ENCODE results near the gene BRINP3.

The BRINP3 gene

DNA sequence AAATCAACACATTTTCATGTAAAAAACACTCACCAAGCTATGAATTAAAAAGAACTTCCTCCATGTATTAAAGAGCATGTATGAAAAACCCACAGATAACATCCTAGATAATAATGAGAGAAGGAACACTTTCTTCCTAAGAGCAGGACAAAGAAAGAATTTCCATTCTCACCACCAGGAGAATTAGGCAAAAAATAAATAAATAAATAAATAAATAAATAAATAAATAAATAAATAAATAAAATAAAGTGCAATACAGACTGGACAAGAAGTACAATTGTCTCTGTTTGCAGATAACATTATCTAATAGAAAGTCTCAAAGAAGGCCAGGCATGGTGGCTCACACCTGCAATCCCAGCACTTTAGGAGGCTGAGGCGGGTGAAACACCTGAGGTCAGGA lies 218.2 kb downstream of the BRINP3 start:
- no peak for TF ChIP-seq ZFX (IDR thresholded peaks at IDR 0.05; ENCODE audit: borderline replicate concordance)
- TF ChIP-seq, protein P1, sequence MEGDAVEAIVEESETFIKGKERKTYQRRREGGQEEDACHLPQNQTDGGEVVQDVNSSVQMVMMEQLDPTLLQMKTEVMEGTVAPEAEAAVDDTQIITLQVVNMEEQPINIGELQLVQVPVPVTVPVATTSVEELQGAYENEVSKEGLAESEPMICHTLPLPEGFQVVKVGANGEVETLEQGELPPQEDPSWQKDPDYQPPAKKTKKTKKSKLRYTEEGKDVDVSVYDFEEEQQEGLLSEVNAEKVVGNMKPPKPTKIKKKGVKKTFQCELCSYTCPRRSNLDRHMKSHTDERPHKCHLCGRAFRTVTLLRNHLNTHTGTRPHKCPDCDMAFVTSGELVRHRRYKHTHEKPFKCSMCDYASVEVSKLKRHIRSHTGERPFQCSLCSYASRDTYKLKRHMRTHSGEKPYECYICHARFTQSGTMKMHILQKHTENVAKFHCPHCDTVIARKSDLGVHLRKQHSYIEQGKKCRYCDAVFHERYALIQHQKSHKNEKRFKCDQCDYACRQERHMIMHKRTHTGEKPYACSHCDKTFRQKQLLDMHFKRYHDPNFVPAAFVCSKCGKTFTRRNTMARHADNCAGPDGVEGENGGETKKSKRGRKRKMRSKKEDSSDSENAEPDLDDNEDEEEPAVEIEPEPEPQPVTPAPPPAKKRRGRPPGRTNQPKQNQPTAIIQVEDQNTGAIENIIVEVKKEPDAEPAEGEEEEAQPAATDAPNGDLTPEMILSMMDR (IDR thresholded peaks at IDR 0.05) = no peak
- no peak overlapping the region for H3K27ac ChIP-seq

DNA sequence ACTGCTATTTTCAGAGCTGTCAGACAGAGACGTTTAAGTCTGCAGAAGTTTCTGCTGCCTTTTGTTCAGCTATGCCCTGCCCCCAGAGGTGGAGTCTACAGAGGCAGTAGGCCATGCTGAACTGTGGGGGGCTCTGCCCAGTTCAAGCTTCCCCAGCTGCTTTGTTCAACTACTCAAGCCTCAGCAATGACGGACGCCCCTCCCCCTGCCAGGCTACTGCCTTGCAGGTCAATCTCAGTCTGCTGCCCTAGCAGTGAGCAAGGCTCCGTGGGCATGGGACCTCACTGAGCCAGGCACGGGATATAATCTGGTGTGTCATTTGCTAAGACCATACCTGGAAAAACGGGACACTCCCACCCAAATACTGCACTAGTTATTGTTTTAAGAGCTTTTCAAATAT lies 219.7 kb downstream of the BRINP3 start:
- TF ChIP-seq ZFX (IDR thresholded peaks at IDR 0.05; ENCODE audit: borderline replicate concordance) = no peak
- TF ChIP-seq, protein P1 (IDR thresholded peaks at IDR 0.05) = no peak
- H3K27ac ChIP-seq = no peak overlapping the region

DNA sequence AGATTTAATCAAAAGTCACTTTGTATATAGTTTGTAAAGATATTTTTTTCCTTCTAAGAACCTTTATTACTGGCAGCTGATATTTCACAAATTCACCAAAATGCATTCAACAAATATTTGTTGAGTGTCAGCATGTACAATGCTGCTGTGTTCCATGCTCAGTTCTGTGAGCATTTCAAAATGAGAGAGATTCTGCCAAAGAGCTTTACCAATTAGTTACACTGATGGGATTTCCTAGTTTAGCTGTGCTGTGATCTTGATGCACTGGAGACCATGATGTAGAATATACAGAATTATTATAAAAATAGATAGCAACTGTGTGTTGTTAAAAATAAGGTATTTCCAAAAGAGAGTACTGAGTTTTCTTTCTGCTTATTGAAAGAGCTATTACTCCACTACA lies 225.6 kb downstream of the BRINP3 start:
- H3K27ac ChIP-seq = peak overlapping the region; percentile 10
- TF ChIP-seq, protein P1 (IDR thresholded peaks at IDR 0.05) = no peak
- TF ChIP-seq ZFX (IDR thresholded peaks at IDR 0.05; ENCODE audit: borderline replicate concordance) = no peak

DNA sequence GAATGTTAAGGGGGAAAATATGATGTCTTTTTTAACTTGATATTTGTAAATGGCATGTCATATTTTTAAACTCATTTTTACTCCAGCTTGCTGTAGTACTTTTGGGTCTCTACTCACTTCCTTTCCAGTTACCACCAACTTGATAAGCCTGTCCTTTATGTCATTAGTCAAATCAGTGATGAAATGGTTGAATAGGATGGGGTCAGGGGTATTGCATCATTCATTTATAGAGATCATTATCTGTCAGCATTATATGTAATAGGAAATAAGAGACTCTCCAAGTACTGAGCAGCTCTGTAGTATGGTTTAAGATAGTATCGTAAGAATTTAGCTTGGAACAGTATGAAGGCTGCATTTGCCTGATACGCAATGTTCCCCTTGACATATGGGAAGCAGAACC lies 227.3 kb downstream of the BRINP3 start:
- H3K27ac ChIP-seq = no peak overlapping the region
- no peak for TF ChIP-seq ZFX (IDR thresholded peaks at IDR 0.05; ENCODE audit: borderline replicate concordance)
- TF ChIP-seq, protein P1 (IDR thresholded peaks at IDR 0.05) = no peak

DNA sequence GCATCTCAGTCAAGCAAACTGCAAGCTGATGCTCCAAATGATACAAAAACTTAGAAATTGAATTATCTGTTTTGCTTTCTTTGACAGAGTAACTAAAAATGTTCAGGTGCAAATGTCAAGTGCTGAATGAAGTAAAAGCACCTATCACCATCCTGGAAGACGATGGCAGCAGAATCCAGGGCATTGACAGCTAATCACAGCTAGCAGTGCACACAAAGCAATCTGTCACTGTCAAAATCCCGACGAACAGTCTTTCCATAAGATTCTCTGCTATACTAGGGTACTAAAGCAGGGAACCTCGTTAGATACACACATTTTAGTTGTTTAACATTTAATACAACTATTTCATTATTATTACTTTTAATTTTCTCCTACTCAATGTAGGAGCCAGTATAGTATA lies 233.3 kb downstream of the BRINP3 start:
- TF ChIP-seq, protein P1 (IDR thresholded peaks at IDR 0.05) = no peak
- TF ChIP-seq ZFX (IDR thresholded peaks at IDR 0.05; ENCODE audit: borderline replicate concordance) = no peak
- H3K27ac ChIP-seq = no peak overlapping the region

DNA sequence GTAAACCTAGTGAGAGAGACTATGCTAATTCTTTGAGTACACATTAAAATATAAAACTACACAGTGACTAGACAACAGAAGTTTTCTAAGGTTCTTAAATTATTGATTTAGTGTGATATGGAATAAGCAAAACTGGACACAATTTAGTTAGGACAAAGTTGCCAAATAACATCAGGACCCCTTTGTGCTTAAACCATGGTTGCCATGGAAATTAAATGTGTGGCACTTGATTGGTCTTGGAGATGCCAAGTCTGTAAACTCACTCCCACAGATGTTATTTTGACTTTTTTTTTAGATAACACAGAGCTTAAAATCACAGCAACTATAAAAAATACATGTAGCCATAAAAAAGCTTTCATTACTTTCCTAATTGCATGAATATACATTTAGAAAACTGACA lies 234.6 kb downstream of the BRINP3 start:
- no peak overlapping the region for H3K27ac ChIP-seq
- TF ChIP-seq ZFX (IDR thresholded peaks at IDR 0.05; ENCODE audit: borderline replicate concordance) = no peak
- TF ChIP-seq, protein P1 (IDR thresholded peaks at IDR 0.05) = no peak

DNA sequence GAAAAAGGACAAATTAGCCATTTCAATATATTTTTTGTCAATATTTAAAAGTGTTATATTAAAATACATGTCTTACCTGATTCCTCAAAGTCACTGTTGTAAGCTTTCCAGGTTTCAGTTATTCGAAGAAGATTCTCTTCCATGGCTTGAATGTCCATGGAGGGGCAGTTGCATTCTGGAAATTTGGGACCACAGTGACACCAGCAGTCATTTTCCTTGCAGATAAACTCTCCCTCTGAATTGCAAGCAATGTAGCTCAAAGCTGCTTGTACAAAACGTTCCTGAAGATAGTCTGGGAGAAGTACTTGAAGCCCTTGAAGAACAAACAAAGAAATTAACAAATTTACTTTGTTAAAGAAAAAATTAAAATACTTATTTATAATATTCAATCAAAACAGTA lies 251.7 kb downstream of the BRINP3 start:
- TF ChIP-seq, protein P1 (IDR thresholded peaks at IDR 0.05) = no peak
- no peak for TF ChIP-seq ZFX (IDR thresholded peaks at IDR 0.05; ENCODE audit: borderline replicate concordance)

More for the DNA sequence above, 251.7 kb downstream of the BRINP3 start:
- H3K27ac ChIP-seq = no peak overlapping the region
